ENCODE results near the gene ST6GALNAC4.
A peak's percentile ranks its signal among the peaks of the same experiment; 100 is the strongest.

The ST6GALNAC4 gene

DNA sequence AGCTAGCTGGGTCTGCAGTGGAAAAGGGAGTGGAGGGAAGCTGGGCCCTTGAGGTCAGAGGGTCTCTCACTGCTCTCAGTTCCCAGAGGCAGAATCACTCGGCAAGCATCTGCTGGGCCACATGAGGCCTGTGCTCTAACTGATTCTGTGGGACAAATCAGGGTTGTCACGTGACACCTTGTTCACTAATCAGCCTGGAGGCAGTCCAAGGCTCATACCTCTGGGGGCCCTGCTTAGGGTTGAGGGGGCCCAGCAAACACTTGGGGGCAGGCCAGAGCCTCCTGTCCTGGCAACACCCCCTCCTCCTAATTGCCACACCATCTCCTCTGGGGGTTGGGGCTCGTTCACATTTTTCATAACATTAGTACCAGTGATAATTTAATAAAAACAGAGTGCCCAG is 29.9 kb upstream of the ST6GALNAC4 start:
- DNase-seq (ENCODE audit: low spot score): no peak

- no peak for DNase-seq (ENCODE audit: low spot score)
These were observed 29.1 kb upstream of the ST6GALNAC4 start for GRCh38 chr9:127945942-127946341.

DNA sequence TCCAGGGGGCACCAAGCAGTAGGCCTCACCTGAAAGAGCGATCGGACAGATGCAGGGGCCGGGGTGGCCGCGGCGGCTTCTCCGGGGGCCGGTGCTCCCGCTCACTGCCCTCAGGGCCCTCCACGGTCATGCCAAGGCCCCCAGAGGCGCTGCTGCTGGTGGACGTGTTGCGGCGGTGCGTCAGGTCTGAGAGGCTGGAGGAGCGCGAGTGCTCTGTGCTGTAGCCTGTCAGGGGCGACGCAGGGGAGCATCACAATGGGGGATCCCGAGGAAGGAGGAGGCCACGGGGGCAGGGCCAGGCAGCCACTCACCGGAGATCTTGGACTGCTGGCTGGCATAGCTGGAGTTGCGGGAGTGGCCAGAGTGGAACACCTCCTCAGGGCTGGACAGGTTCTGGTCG is 28.5 kb upstream of the ST6GALNAC4 start:
- DNase-seq (ENCODE audit: low spot score): no peak

DNA sequence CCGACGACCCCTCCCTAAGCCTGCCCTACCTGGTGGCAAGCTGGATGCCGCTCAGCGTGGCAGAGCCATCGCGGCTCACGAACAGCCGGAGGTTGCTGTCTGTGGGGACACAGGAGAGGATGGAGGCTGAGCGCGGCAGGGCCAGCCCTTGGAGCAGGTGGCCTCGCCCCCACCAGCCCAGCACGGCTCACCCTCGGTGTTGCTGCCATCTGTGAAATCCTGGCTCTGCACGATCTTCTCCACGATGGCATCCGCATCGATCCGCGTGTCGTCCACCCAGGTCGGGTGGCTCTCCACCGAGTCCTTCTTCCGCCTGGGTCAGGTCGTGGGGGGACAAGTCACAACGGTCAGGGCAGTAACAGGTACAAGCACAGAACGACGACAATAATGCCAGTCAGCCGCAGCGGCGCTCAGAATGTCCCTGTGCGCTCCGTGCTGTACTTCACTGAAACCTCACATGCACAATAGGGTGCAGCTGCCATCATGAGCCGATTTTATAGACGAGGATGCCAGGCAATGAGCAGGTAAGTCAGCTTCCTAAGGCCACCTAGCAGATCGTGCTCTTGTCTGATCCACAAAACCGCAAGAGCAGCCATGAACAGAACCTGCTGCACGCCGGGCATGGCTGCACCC is 27.9 kb upstream of the ST6GALNAC4 start:
- DNase-seq (ENCODE audit: low spot score): no peak

GRCh38 chr9:127943731-127944144 is 26.9 kb upstream of the ST6GALNAC4 start:
- DNase-seq (ENCODE audit: low spot score): peak; percentile 83

DNA sequence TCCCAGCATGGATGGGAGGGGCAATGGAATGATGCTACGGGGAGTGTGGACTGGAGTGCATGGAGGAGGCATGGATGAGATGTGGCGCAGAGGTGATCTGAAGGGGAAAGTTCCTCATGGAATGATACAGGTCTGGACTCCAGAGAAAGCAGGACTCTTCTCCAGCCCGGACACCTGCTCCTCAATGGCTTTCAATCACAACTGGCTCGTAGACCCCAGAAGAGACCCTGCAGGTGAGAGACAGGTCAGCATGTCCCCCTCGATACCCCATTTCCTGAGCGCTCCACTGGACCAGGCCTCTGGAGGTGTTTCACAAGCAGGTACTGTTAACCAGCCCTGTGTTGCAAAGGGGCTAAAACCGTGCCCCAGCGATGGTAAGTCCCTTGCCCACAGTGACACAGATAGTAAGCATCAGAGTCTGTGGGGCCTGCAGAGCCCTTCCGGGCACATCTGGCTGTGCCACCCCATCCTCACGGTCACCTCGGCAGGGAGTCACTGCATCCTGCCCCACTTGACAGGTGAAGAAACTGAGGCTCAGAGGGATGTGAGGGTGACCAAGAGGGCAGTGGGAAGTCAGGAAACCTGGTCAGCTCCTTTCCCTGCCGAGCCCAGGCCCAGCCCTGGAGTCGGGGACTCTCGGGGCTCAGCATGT is 26.3 kb upstream of the ST6GALNAC4 start:
- DNase-seq (ENCODE audit: low spot score): no peak

DNA sequence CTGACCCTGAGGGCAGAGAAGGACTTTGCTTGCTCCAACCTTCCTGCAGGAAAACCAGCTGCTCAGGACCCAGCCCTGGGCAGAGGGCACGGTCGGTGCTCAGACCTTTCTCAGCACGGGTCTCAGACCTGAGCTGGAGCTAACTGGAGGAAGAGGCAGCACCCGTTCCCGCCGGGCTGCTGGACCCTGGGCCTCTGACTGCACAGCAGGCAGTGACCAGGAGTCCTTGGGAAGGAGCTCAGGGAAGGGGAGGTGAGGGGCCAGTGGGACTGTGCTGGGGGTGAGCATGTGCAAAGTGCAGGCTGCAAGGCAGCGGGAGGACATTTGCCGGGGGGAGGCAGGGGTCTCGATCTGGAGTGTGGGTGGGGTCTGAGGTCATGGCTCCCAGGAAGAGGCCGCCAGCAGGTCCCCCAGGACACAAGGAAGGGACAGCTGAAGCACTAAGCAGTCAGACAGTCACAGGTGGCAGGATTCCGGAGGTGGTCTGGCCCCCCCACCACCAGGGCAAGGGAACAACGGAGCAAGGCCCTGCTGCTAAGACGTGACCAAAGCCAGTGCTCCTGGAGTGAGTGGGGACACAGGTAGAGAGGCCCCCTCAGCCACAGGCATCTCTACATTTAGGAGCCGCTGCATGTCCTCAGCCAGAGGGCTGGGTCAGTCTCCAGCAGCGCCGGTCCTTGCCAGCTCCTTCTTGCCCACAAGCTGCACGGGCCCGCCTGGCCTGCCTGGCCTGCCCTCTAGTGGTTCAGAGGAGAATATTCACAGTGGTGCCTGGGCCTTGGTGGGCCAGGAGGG is 25.6 kb upstream of the ST6GALNAC4 start:
- peak; percentile 76 for DNase-seq (ENCODE audit: low spot score)

DNA sequence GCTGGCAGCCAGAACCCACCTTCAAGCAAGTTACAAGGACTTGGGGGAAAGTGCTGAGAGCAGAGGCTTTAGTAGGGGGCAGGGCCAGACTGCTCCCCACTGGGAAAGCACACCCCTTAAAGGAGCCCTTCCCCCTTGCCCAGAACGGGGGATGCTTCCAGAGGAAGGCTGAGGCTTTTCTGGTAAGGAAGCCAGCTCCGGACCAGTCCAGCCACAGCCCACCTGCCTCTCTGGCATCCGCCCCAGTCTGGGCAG is 25.0 kb upstream of the ST6GALNAC4 start:
- no peak for DNase-seq (ENCODE audit: low spot score)

GRCh38 chr9:127941062-127941960 is 24.5 kb upstream of the ST6GALNAC4 start:
- no peak for DNase-seq (ENCODE audit: low spot score)

DNA sequence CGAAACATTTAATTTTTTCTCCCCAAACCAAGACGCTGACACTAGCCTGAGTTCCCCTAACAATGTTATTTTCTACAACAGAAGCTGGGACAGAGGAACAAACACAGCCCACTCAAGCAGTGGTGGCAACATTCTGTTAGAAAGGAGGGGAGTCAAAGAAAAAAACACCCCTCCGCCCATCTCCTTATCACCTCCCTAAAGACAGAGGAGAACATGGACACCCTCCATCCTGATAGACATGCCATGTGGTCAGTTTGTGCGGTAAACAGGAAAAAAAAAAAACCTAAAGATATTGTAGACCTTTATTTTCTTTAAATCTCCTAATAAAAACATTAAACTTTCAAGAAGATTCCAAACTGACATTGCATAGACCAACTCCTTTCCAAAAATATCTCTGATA is 23.8 kb upstream of the ST6GALNAC4 start:
- no peak for DNase-seq (ENCODE audit: low spot score)

DNA sequence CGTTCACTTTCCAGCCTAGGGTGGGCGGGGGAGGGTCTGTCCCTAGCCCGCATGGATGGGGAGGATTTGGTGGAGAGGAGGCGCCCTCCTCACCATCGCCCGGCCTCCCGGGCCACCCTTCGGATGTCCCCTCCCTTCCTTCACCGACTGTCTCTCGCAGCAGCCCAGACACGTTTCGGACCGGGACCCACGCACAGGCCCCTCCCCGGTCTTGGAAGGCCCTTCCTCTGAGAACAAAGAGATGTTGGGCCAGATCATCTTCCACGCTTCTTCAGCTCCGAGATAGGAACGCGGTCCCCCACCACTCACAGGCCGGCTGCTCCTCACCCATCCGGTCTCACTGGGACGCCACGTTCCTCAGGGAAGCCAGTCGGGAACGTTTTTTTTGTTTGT is 21.5 kb upstream of the ST6GALNAC4 start:
- no peak for DNase-seq (ENCODE audit: low spot score)

- peak; percentile 96 for DNase-seq (ENCODE audit: low spot score)
These were observed 20.8 kb upstream of the ST6GALNAC4 start, which contains the start of gene DPM2 for GRCh38 chr9:127937388-127938297. Gene DPM2, minus strand, starts transcription at chr9:127937854. Its CDS starts 34 bp downstream, at chr9:127937820.

GRCh38 chr9:127937056-127937387 is 20.2 kb upstream of the ST6GALNAC4 start:
- no peak for DNase-seq (ENCODE audit: low spot score)

GRCh38 chr9:127936347-127936852 is 19.6 kb upstream of the ST6GALNAC4 start:
- DNase-seq (ENCODE audit: low spot score): no peak

- DNase-seq (ENCODE audit: low spot score): no peak
These were observed 19.0 kb upstream of the ST6GALNAC4 start for GRCh38 chr9:127935765-127936221.

DNA sequence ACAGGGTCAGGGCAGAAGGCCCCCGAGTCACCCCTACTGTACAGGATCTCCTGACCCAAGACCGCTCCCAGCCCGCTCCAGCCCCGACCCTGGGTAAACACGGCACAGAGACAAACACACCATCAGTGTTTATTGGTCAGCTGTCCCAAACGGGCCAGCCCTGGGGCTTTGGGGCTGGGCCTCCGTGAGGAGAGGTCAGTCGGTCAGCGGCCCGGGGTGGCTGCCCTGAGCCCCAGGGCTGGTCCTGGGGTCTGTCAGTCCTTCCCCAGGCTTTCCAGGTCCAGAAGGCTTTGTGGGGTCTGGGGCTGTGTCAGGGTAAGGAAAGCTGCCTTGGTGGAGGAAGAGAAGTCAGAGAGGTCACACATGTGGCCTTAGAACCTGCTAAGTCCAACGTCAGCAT is 18.1 kb upstream of the ST6GALNAC4 start:
- no peak for DNase-seq (ENCODE audit: low spot score)

DNA sequence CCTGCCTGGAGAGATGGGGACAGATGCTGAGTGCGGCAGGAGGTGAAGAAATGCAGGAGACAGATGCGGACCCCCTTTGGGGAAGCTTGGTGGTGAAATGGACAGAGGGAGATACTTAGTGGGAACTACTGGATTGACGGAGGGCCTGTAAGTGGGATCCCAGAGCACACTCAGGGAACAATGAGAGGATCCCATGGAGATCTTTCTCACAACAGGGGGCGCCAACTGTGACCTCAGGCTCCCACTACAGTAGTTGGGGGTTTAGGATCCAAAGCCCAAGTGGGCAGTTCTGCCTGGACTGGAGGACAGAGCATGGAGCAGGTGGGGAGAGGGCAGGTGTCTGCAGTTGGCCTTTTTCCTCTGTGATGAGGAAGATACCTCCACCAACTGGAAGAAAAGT is 17.4 kb upstream of the ST6GALNAC4 start:
- no peak for DNase-seq (ENCODE audit: low spot score)

DNA sequence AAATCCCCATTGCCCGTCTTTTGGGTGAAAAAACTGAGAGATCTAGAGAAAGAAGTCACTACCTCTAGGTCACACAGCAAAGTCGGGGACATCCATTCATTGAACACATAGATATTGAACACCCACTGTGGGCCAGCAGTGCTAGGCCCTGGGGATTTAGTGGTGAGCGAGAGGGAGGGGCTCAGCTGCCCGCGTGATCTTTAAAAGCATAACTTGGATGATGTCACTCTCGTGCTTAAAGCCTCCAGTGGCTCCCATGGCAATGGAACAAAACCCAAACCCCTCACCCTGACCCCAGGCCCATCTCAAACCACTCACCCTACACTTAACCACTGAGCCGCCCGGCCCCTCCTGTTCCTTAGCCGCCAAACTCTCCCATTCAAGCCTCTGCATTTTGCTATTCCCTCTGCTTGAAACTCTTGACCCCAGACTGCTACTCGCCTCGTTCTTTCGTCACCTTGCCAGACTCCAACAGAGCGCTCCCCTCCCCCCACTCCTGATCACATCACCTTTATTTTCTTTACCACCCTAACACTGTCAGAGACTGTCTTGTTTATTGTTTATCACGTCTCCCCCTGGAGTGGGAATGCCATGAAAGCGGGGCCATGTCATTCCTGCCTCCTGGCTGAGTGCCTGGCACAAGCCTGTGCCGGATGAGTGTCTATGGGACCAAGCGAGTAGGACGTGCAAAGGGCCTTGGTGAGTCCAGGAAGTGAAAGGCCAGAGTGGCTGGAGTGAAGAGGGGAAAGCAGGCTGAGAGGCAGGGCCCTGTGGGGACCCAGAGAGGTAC is 14.4 kb upstream of the ST6GALNAC4 start:
- peak; percentile 82 for DNase-seq (ENCODE audit: low spot score)

DNA sequence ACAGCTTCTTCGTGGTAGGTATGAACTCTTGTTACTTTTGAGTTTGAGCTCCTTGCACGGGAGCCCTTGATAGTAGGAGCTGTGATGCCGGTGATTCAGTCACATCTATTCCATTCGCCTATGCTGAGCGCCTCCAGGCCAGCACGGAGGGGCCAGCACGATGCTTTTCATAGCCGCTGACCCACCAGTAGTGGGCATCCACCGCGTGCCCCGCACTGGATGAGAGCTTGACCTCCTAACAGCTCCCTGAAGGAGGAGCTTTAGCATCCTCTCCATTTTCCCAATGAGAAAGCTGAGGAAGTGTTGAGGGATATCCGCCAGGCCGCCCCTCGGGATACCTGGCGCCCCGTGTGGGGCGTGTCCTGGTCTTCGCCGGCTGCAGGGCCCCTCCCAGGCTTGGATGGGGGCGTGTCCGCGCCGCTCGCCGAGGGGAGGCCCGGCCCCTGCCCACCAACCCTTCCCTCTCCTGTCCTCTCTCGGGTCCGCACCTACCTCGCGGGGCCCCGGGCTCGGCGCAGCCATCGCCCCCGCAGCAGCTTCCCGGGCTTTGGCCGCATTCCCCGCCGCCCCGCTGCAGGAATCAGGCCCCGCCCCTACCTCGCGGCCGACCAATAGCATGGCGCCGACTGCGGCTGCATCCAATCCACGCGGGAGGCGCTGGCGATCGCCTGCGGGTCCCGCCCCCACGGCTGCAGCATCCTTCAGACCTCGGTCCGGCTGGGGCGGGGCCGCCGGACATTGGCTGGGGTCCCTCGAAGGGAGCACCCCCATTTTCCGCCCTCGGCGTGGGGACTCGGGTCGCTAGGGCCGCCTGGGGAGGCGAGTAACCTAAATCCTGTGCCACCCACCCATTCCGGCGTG is 13.6 kb upstream of the ST6GALNAC4 start, which contains the start of gene PIP5KL1:
TSS of gene PIP5KL1 (minus strand) at position 547 of the 861 bp plus-strand sequence. CDS start at position 522, 25 bp downstream.
- peak; percentile 80 for DNase-seq (ENCODE audit: low spot score)

All from NAMALWA (cell line).